ENCODE data around the gene MCC. TPM values are rescaled to one million over a fixed set of nuclear protein-coding genes. Genes with fewer than 3 reads are reported as not detected.

The MCC gene
- total and polyA plus RNA-seq, 9 donors, result 29.8 to 262 (median 108) TPM

GRCh38 chr5:113381791-113382190 is 106.5 kb downstream of the MCC start:
- no peaks in the 10 kb centered on the region for H3K4me1 ChIP-seq (ENCODE audit: insufficient read depth)
- no peak overlapping the region for H3K27ac ChIP-seq
- no peak for TF ChIP-seq POLR2A (IDR thresholded peaks at IDR 0.05)
- TF ChIP-seq, protein P1, sequence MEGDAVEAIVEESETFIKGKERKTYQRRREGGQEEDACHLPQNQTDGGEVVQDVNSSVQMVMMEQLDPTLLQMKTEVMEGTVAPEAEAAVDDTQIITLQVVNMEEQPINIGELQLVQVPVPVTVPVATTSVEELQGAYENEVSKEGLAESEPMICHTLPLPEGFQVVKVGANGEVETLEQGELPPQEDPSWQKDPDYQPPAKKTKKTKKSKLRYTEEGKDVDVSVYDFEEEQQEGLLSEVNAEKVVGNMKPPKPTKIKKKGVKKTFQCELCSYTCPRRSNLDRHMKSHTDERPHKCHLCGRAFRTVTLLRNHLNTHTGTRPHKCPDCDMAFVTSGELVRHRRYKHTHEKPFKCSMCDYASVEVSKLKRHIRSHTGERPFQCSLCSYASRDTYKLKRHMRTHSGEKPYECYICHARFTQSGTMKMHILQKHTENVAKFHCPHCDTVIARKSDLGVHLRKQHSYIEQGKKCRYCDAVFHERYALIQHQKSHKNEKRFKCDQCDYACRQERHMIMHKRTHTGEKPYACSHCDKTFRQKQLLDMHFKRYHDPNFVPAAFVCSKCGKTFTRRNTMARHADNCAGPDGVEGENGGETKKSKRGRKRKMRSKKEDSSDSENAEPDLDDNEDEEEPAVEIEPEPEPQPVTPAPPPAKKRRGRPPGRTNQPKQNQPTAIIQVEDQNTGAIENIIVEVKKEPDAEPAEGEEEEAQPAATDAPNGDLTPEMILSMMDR (IDR thresholded peaks at IDR 0.05), result no peak
- no peak for TF ChIP-seq EP300 (IDR thresholded peaks at IDR 0.05)
- DNase-seq, result no peak
- intact Hi-C loops (cut with DNase I), result no loop called here
- H3K27me3 ChIP-seq, result no peaks in the 10 kb centered on the region
- H3K36me3 ChIP-seq, result no peaks in the 10 kb centered on the region
- no peaks in the 10 kb centered on the region for H3K9me3 ChIP-seq
- no peak overlapping the region for H3K4me3 ChIP-seq

DNA sequence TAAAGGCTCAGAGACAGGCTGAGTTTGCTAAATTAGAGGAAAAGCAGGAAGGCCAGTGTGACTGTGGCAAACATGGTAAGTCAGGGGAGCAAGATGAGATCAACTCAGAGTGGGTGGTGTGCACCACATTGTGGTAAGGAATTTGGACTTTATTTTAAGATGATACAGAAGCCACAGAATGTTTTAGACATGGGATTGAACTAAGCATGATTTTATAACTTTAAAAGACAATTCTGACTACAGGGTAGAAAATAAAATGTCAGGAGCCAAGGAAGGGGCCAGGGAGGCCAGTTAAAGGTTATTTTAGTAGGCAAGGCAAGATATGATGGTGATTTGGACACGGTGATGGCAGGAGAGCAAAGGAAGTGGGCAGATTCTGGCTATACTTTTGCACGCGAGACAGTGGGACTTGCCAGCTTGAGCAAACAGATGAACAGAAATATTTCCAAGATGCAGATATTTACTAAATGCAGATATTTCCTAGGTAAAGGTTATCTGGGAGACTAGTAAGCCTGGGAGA is 107.4 kb downstream of the MCC start:
- TF ChIP-seq EP300 (IDR thresholded peaks at IDR 0.05) (no peak), POLR2A (IDR thresholded peaks at IDR 0.05) (no peak)
- TF ChIP-seq, protein P1 (IDR thresholded peaks at IDR 0.05), result no peak
- WGBS, 3 donors, result 84 to 85% (median 84%) methylated on average over 3 of the region's 3 CpGs
- H3K4me3 ChIP-seq, result no peak overlapping the region
- DNase-seq, result no peak
- H3K27me3 ChIP-seq, result no peaks in the 10 kb centered on the region
- intact Hi-C loops (cut with DNase I), result no loop called here
- H3K9me3 ChIP-seq, result no peaks in the 10 kb centered on the region
- no peak overlapping the region for H3K27ac ChIP-seq
- no peaks in the 10 kb centered on the region for H3K36me3 ChIP-seq
- no peaks in the 10 kb centered on the region for H3K4me1 ChIP-seq (ENCODE audit: insufficient read depth)

GRCh38 chr5:113379936-113380806 is 108.1 kb downstream of the MCC start:
- no peak overlapping the region for H3K4me3 ChIP-seq
- intact Hi-C loops (cut with DNase I), result no loop called here
- no peak for TF ChIP-seq EP300 (IDR thresholded peaks at IDR 0.05)
- TF ChIP-seq, protein P1 (IDR thresholded peaks at IDR 0.05), result no peak
- TF ChIP-seq POLR2A (IDR thresholded peaks at IDR 0.05), result no peak
- no peaks in the 10 kb centered on the region for H3K27me3 ChIP-seq
- no peaks in the 10 kb centered on the region for H3K4me1 ChIP-seq (ENCODE audit: insufficient read depth)
- H3K27ac ChIP-seq, result no peak overlapping the region
- 34 to 42% (median 39%) methylated on average over 7 of the region's 7 CpGs for WGBS, 3 donors
- no peak for DNase-seq
- no peaks in the 10 kb centered on the region for H3K36me3 ChIP-seq
- no peaks in the 10 kb centered on the region for H3K9me3 ChIP-seq

DNA sequence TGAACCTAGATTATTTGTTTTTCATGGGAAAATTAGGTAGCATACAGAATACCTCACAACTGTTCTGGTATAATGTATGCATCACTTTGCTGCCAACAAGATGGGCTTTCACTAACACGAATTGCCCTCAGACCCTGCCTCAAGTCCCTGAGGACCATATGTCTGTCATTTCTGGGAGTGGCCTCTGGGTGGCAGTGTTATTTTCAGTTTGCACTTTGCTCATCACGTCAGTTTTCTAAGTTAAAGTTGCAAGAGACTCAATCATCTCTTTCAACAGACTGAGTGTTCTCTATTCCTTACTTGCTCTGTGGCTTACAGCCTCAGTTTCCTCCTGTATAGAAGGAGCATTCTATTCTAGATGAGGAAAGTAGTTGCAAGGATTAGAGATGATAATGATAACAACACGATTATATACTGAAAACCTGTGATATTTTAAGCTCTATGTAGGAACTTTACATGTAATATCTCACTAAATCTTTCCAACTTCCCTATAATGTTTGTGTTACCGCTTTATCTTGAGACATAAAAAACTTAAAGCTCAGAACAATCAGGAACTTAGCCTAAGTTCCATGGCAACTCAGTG is 109.2 kb downstream of the MCC start:
- Histone ChIP-seq H3K27ac (no peak overlapping the region), H3K4me3 (no peak overlapping the region), H3K4me1 (ENCODE audit: insufficient read depth) (no peaks in the 10 kb centered on the region), H3K9me3 (no peaks in the 10 kb centered on the region), H3K27me3 (no peaks in the 10 kb centered on the region), H3K36me3 (no peaks in the 10 kb centered on the region)
- WGBS, 3 donors, result 15 to 20% (median 16%) methylated on average over 4 of the region's 4 CpGs
- TF ChIP-seq, protein P1 (IDR thresholded peaks at IDR 0.05), result peak in 2 of 3 donors; percentile 31 to 39
- TF ChIP-seq POLR2A (IDR thresholded peaks at IDR 0.05), result no peak
- intact Hi-C loops (cut with DNase I), result no loop called here
- peak; percentile 20 to 45 (median 35) for DNase-seq

All from ovary (tissue), 9 donors.